Activated naive CD4-positive, alpha-beta T cell treated with anti-CD3 and anti-CD28 coated beads, Interleukin-2, amount 50 U/mL, for 24 hours (primary cell): ENCODE results near the gene CLRN3.

Experiments
- H3K27ac Mint-ChIP-seq: one replicate; pipeline ENCODE4 v1.8.0; 2021; ENCODE audit warnings: mild to moderate bottlenecking, mixed read lengths
- H3K27me3 Mint-ChIP-seq: one replicate; pipeline ENCODE4 v1.8.0; 2021; ENCODE audit warnings: mixed read lengths
- H3K36me3 Mint-ChIP-seq: one replicate; pipeline ENCODE4 v1.8.0; 2021; ENCODE audit warnings: mixed read lengths
- H3K4me1 Mint-ChIP-seq: one replicate; pipeline ENCODE4 v1.8.0; 2021; ENCODE audit warnings: mixed read lengths
- H3K4me3 Mint-ChIP-seq: one replicate; pipeline ENCODE4 v1.8.0; 2021; ENCODE audit warnings: mild to moderate bottlenecking, mixed read lengths
- H3K9me3 Mint-ChIP-seq: one replicate; pipeline ENCODE4 v1.8.0; 2021; ENCODE audit warnings: mixed read lengths

Gene CLRN3, protein sequence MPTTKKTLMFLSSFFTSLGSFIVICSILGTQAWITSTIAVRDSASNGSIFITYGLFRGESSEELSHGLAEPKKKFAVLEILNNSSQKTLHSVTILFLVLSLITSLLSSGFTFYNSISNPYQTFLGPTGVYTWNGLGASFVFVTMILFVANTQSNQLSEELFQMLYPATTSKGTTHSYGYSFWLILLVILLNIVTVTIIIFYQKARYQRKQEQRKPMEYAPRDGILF

DNA sequence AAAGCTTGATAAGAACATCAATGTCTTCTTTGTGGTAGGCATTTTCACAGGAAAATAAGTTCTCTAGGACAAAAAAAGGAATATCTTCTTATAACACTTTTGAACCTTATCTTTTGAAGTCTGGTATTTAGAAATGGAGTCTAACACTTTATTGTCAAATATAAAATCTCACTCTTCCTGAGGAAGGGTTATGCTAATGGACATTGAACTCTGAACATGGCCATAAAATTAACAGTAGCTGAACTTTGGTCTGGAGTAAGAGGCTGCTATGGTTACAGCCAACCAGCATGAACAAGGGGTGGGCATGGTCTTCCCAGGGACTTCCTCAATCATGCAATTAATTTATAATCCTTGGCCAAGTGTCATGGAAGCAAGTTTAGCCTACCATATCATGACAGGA, at the start of gene CLRN3:
CLRN3 (minus strand) TSS at position 199 of the 400 bp plus-strand sequence; CDS start at position 42, 157 bp downstream.
- no peaks in the 10 kb centered on the region for H3K4me1 Mint-ChIP-seq
- no peak within 1 kb of the TSS for H3K27ac Mint-ChIP-seq
- H3K27me3 Mint-ChIP-seq = no peaks in the 10 kb centered on the region
- H3K4me3 Mint-ChIP-seq = no peak within 1 kb of the TSS
- H3K36me3 Mint-ChIP-seq = no peaks in the 10 kb centered on the region
- no peaks in the 10 kb centered on the region for H3K9me3 Mint-ChIP-seq

DNA sequence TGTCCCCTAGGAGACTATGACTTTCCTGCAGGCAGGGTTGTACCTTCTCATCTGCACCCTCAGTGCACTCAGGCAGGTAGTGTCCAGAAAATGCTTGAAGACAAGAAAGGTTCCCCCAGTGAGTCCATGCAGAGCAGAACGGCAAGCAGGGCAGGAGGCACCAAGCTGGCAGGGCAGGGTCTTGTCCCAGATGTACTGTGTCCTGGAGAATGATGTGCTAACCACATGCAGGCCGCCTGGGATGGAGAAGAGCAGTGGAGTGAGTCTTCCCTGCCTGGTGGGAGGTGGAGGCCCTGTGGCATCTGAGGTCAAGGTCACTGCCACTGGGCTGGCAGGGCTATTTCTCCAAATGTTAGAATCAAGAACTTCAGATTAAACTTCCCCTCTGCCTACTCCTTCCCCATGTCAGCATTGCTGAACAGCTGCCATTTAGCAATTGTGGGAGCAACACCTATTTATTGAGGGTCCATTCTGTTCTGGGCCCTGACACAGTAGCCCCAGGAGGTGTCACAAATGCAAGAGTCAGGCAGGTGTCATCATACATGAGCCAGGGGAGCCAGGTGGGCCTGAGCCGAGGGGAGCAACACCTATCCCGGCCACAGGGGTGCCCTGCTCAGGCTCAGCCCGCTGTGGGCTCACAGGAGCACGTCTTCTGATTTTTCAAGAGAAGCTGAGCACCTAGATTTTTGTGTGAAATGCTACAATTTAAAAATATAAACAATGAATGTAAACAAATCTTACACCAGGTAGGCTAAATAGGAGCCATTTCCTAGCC, 48.3 kb upstream of the CLRN3 start:
- Mint-ChIP-seq H3K9me3 (no peaks in the 10 kb centered on the region), H3K4me1 (peaks cover 23% of the 10 kb centered on the region), H3K27me3 (peaks cover 2% of the 10 kb centered on the region), H3K36me3 (no peaks in the 10 kb centered on the region), H3K27ac (no peak overlapping the region), H3K4me3 (no peak overlapping the region)

DNA sequence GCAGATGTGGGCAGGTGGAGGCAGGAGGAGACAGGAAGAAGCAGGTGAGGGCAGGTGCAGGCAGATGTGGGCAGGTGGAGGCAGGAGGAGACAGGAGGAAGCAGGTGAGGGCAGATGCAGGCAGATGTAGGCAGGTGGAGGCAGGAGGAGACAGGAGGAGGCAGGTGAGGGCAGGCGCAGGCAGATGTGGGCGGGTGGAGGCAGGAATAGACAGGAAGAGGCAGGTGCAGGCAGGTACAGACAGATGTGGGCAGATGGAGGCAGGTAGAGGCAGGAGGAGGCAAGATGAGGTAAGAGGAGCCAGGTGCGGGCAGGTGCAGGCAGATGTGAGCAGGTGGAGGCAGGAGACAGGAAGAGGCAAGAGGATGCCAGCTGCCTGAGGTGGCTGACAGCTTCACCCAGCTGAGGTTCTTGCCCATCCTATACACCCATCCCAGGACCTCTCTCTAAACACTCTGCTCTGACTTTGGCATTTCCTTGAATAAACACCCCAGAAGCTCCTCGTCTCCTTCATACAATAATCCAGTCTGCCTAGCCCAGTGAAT, 47.1 kb upstream of the CLRN3 start:
- no peaks in the 10 kb centered on the region for H3K9me3 Mint-ChIP-seq
- H3K4me1 Mint-ChIP-seq = peaks cover 13% of the 10 kb centered on the region
- no peak overlapping the region for H3K27ac Mint-ChIP-seq
- H3K36me3 Mint-ChIP-seq = no peaks in the 10 kb centered on the region
- H3K4me3 Mint-ChIP-seq = no peak overlapping the region
- peaks cover 2% of the 10 kb centered on the region for H3K27me3 Mint-ChIP-seq

DNA sequence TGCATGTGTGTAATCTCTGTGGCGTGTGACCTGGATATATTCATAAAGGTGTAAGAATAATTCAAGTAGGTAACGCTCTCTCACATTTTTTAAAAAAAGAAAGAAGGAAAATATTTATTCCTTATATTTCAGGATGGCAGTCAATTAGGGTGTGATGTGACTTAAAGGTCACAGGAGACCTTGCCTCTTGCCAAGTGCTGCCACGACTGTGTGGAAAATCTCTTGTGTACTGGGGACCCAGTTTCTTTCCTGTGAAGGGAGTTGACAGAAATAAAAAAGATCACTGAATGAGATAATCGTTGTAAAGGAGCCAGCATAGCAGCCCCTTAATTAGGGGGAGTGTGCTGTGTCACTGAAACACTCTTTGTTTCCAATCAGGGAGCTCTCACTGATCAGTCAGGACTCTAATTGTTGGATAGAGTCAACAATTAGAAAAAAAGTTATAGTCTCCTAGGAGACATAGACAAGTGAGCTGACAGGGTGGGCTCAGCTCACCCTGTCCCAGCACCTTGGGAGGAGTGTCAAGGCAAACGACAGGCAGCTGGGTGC, 45.2 kb upstream of the CLRN3 start:
- Mint-ChIP-seq H3K9me3 (no peaks in the 10 kb centered on the region), H3K4me1 (peaks cover 8% of the 10 kb centered on the region), H3K4me3 (no peak overlapping the region), H3K27ac (no peak overlapping the region), H3K27me3 (peaks cover 2% of the 10 kb centered on the region), H3K36me3 (no peaks in the 10 kb centered on the region)

DNA sequence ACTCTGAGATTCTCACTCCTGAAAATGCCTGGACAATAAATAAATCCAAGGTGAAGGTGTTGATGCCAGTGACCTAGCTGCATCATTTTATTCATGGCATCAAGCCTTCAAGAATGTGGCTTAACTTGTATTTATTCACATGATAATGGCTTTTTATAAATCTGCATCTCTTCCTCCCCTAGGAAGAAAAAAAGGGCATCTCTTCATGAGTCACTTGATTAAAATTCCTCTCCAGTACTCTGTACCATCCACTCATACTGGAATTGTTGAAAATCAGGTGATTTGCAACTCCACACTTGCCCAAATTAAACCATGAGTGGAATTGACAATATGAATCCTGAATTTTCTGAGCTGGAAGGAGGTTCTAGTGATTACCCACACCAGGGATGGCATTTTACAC, 44.3 kb upstream of the CLRN3 start:
- no peak overlapping the region for H3K27ac Mint-ChIP-seq
- no peaks in the 10 kb centered on the region for H3K4me1 Mint-ChIP-seq
- peaks cover 2% of the 10 kb centered on the region for H3K27me3 Mint-ChIP-seq
- H3K4me3 Mint-ChIP-seq = no peak overlapping the region
- no peaks in the 10 kb centered on the region for H3K36me3 Mint-ChIP-seq
- H3K9me3 Mint-ChIP-seq = no peaks in the 10 kb centered on the region

DNA sequence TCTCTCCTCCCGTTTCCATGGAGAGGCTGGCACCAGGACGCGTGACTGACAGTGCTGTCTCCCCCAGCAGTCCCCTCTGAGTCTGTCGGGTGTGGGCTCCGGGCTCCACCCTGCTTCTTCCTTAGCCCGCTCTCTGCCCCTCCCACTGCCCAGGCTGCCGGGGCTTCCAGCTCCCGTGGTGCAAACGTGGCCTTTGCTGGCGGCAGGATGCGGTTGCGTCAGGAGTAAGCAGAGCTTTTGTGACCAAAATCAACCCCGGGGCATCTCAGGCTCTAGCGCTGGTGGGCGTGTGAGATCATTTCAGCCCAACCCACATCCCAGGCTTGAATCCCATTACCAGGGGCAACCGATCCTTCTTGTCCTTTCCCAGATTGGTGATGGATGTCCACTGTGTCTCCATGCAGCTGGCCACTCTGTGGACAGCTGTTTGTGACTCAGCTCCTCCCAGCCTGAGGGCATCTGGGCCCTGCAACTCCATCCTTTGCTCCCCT, 42.4 kb upstream of the CLRN3 start:
- Mint-ChIP-seq H3K27ac (no peak overlapping the region), H3K27me3 (peaks cover 2% of the 10 kb centered on the region), H3K36me3 (no peaks in the 10 kb centered on the region), H3K4me1 (no peaks in the 10 kb centered on the region), H3K4me3 (no peak overlapping the region), H3K9me3 (no peaks in the 10 kb centered on the region)

DNA sequence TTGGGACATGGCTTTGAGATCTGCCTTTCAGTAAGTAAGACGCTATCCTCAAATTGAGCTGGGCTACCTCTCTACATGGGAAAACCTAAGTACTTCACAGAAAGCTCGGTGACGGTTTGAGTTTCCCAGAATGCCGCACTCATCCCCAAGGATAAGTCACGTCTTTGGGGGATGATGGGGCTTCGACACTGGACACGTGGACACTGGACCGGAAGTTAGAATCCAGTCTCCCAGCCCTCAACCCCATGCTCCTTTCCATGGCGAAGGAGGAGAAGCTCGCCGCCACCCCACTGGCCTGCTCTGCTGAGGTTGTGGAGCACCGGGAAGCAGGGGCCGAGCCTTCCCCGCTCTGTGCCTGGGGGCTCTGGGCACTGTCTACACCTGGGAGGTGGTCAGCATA, 41.6 kb upstream of the CLRN3 start:
- Mint-ChIP-seq H3K4me3 (no peak overlapping the region), H3K27ac (no peak overlapping the region), H3K36me3 (no peaks in the 10 kb centered on the region), H3K4me1 (no peaks in the 10 kb centered on the region), H3K27me3 (peaks cover 2% of the 10 kb centered on the region), H3K9me3 (no peaks in the 10 kb centered on the region)

DNA sequence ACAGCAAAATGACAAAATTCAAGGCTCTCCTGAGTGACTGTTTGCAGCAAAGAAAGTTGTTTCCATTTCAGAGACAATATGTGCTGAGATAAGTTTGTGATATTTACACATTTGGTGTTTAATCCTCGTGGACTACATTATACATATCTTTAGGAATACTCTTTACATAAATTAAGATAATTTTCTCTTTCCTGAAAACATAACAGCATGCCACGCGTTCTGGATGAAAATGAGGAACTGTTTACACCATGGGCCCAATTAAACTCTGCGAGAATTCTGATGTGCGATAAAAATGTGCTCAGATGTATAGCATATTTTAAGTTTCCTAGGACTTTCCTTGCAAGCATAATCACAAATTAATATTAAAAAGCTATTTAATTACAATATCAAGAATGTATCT, 40.5 kb upstream of the CLRN3 start:
- no peaks in the 10 kb centered on the region for H3K9me3 Mint-ChIP-seq
- no peak overlapping the region for H3K4me3 Mint-ChIP-seq
- no peak overlapping the region for H3K27ac Mint-ChIP-seq
- peaks cover 2% of the 10 kb centered on the region for H3K27me3 Mint-ChIP-seq
- H3K36me3 Mint-ChIP-seq = no peaks in the 10 kb centered on the region
- H3K4me1 Mint-ChIP-seq = no peaks in the 10 kb centered on the region

DNA sequence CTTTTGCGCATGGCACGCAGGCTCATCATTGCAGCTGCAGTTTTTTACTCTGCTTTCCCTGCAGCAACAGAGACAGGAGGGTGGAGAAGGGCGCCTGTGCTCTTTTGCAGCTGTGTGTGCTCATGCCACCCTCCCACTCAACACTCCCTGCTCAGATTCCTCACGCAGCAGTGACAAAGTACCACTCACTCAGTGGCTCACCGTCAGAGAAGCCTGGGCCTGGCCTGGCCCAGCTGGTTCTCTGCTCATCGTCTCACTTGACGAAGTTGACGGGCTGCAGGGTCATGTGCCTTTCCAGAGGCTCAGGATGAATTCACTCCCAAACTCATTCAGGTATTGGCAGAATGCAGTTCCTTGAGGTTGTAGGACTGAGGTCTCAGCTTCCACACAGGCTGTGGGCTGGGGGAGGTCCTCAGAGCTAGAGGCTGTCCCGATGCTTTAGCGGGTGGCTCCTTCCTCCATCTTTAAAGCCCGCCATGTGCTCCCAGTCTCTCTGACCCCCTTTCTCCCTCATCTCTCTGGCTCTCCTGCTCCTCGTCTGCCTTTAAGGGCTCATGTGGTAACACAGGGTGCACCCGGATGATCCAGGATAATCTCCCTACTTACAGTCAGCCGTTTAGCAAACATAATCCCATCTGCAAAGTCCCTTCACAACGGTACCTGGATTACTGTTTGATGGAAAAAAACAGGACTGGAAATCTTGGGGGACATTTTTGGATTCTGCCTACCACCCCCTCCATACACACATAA, 40.0 kb upstream of the CLRN3 start:
- no peaks in the 10 kb centered on the region for H3K9me3 Mint-ChIP-seq
- H3K27me3 Mint-ChIP-seq = peaks cover 2% of the 10 kb centered on the region
- no peaks in the 10 kb centered on the region for H3K4me1 Mint-ChIP-seq
- no peak overlapping the region for H3K27ac Mint-ChIP-seq
- H3K36me3 Mint-ChIP-seq = no peaks in the 10 kb centered on the region
- H3K4me3 Mint-ChIP-seq = no peak overlapping the region

DNA sequence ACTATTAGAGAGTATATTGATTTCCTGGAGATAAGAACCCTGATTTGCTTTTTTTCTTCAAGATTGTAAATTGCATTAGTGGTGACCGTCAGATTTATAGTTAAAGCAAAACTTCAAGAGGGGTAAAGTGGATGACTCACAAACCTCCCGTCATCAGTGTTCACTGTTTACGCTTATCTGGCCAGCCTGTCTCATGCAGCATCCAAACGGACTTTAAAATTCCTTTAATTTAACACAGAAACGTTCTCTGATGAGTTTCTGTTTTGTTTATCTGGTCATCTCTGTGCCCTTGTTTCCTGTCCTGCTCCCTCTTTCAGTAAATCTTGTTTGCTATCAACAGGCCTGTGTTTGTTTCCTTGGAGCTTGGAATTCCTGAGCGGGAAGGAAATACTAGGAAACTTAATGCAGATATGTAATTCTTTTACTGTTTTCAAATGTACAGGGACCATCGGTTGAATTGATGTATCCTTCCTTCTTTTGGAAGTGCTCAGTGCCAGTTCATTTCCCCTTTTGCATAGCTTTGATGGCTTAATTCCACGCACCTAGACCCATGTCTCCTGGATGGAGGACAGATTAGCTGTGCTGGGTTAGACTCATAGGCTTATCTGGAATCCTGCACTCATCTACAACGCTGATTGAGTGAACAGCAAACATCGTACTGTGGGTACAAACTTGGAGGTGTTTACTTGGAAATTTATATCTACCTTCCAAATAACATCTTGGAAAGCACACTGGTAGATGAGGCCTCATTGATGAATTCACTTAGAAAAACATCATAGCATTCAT, 35.5 kb upstream of the CLRN3 start:
- no peaks in the 10 kb centered on the region for H3K27me3 Mint-ChIP-seq
- H3K9me3 Mint-ChIP-seq = no peaks in the 10 kb centered on the region
- no peaks in the 10 kb centered on the region for H3K36me3 Mint-ChIP-seq
- H3K27ac Mint-ChIP-seq = no peak overlapping the region
- H3K4me1 Mint-ChIP-seq = no peaks in the 10 kb centered on the region
- H3K4me3 Mint-ChIP-seq = no peak overlapping the region

DNA sequence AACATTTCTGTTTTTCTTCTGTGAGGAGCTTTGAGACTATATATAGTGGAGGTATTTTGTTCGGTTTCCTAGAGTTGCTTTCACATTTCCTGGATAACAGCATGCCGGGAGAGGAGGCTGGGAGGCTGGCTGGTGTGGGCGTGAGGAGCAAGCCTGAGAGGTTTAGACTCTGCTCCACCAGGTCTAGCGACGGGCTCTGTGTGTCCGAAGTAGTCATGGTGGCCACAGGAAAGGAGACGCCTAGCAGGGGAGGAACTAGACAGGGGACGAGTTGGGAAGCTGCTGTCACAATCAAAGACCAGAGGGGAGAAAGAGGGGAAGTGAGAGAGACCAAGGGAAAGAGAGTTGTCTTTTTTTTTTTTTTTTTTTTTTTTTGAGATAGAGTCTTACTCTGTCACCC, 33.7 kb upstream of the CLRN3 start:
- no peaks in the 10 kb centered on the region for H3K27me3 Mint-ChIP-seq
- no peaks in the 10 kb centered on the region for H3K36me3 Mint-ChIP-seq
- H3K27ac Mint-ChIP-seq = no peak overlapping the region
- no peaks in the 10 kb centered on the region for H3K9me3 Mint-ChIP-seq
- H3K4me1 Mint-ChIP-seq = no peaks in the 10 kb centered on the region
- H3K4me3 Mint-ChIP-seq = no peak overlapping the region

DNA sequence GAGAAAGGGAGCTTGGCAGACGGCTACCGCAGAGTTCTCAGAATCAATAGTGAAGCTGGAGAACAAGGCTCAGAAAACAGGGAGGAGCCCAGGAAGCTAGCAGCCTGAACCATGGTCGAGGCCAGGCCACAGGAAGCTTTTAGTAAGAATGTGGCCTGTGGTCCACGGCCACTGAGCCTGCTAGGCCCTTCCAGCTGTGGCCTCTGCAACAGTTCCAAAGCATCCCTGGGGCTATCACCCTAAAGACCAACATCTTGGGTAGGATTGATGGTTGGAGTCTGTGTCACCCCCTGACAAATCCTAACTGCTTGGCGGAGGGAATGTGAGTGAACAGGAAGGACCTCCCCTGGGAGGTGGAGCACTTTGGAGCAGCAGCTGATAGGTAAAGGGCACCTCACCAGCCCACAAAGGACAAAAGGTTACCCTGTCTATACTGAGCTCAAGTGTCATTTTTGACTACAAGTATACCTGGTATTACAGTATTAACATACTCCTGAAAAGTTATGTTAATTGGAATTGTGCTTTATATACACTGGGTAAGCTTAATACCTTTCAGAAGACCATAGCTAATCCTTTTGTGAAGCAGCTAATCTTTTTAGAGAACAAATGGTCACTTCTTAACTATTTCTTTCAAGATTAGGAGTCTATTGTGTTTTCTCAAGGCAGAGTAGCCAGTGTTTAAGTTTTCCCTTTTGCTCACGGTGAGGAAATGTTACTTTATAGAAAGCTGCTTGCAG, 32.9 kb upstream of the CLRN3 start:
- Mint-ChIP-seq H3K9me3 (no peaks in the 10 kb centered on the region), H3K27ac (no peak overlapping the region), H3K36me3 (no peaks in the 10 kb centered on the region)

DNA sequence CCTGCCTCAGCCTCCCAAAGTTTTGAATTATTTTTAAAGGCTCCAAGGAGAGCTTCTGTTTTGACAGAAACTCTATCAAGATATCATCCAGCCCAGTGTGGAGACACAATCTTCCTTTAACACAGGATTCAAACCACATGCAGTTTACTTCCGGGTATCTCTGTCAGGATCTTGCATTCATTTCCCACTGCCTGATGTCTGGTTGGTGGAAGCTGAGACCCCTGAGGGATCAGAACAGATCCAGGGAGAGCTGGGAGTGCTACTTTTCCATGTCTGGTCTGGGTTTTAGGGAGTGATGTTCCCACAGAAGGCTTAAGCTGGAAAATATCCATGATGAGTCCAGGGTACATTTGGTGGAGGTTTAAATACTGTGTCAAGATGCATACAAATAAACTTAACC, 30.9 kb upstream of the CLRN3 start:
- H3K4me1 Mint-ChIP-seq = no peaks in the 10 kb centered on the region
- no peaks in the 10 kb centered on the region for H3K9me3 Mint-ChIP-seq
- no peak overlapping the region for H3K27ac Mint-ChIP-seq

More for the DNA sequence above, 32.9 kb upstream of the CLRN3 start:
- Mint-ChIP-seq H3K27me3 (no peaks in the 10 kb centered on the region), H3K4me1 (no peaks in the 10 kb centered on the region), H3K4me3 (no peak overlapping the region)

DNA sequence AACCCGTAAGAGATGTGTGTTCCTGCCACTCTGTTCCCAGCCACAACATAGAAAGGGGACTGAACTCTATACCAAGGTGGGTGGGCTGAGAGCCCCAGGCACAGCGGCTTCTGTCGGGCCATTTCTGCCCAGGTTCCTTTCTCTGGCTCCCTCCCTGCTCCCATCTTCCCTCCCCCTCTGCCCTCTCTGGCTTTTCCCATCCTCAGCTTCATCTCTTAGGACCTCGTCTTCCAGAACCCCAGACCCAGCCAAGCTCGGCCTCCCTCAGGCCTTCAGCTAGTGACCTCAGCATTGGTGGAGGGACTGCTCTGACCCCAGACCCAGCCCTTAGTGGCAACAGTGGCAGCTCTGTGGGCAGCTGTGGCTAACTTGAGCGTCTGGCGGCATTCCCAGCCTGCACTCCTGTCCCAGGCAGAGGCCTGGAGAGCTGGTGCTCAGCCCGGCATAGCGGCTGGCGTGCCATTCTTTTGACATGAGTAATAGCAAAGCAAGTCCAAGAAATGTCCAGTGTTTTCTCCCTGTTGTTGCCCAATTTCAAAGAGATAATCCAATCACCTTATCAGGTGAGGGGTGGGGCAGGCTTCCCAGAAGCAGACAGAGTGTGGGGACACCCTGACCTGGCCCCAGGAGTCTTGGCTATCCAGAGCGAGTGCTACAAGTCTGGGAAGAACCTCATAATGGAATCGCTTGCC, 30.1 kb upstream of the CLRN3 start:
- no peaks in the 10 kb centered on the region for H3K36me3 Mint-ChIP-seq
- H3K4me1 Mint-ChIP-seq = no peaks in the 10 kb centered on the region
- H3K4me3 Mint-ChIP-seq = no peak overlapping the region
- H3K27me3 Mint-ChIP-seq = no peaks in the 10 kb centered on the region
- no peak overlapping the region for H3K27ac Mint-ChIP-seq
- no peaks in the 10 kb centered on the region for H3K9me3 Mint-ChIP-seq

More for the DNA sequence above, 30.9 kb upstream of the CLRN3 start:
- no peaks in the 10 kb centered on the region for H3K36me3 Mint-ChIP-seq
- H3K4me3 Mint-ChIP-seq = no peak overlapping the region
- no peaks in the 10 kb centered on the region for H3K27me3 Mint-ChIP-seq
